Vagina (tissue), 2 donors: Measurements from ENCODE around the gene SNRNP25. TPM values are rescaled to one million over a fixed set of nuclear protein-coding genes. Genes with fewer than 3 reads are reported as not detected.

ENCODE experiments used
- DNase-seq, 2 donors: peaks; one replicate each; pipeline ENCODE4 v3.0.0-alpha.2; 2017; ENCODE audit errors: extremely low spot score in 2 of 2
- H3K27ac ChIP-seq: fragments of 200-600 bp; sonication (generic); one replicate; pipeline ENCODE4 v1.5.1; 2019
- H3K27me3 ChIP-seq: fragments of 200-600 bp; sonication (generic); one replicate; pipeline ENCODE4 v1.5.1; 2019
- H3K36me3 ChIP-seq, 2 donors: fragments of 200-600 bp; sonication (generic); one replicate each; pipeline ENCODE4 v1.5.1; 2017 to 2019
- H3K4me1 ChIP-seq: fragments of 200-600 bp; sonication (generic); one replicate; pipeline ENCODE4 v1.5.1; 2019
- H3K4me3 ChIP-seq, 2 donors: fragments of 200-600 bp; sonication (generic); 1 replicate in 1 of 2; 2 replicates in 1 of 2; pipeline ENCODE4 v1.5.1; 2016 to 2019
- H3K9me3 ChIP-seq: fragments of 200-600 bp; sonication (generic); one replicate; pipeline ENCODE4 v1.5.1; 2019
- CTCF ChIP-seq, 3 experiments: fragments of 450-650 bp in 2 of 3; fragments of 200-600 bp in 1 of 3; sonication (generic) in 1 of 3; IDR thresholded peaks; one replicate each; pipeline ENCODE4 v1.5.1; 2017 to 2019; ENCODE audit warnings: antibody characterized with exemption in 3 of 3, mild to moderate bottlenecking in 2 of 3, moderate library complexity in 2 of 3
- POLR2A ChIP-seq, 2 donors: fragments of 450-650 bp; IDR thresholded peaks; one replicate each; pipeline ENCODE4 v1.6.1; 2017; ENCODE audit warnings: antibody characterized with exemption in 2 of 2, mild to moderate bottlenecking in 2 of 2, moderate library complexity in 2 of 2
- POLR2AphosphoS5 ChIP-seq, 2 donors: sonication (generic); formaldehyde crosslinking; IDR thresholded peaks; one replicate each; pipeline ENCODE4 v1.9.0; 2017; ENCODE audit warnings: antibody characterized with exemption in 2 of 2, mild to moderate bottlenecking in 2 of 2, low read depth in 1 of 2; ENCODE audit not compliant: insufficient read depth in 1 of 2
- intact Hi-C: fragments of 100-400 bp; cut with DNase I; formaldehyde crosslinking; loops from one replicate; pipeline ENCODE4 v1.15.1; 2023
- total RNA-seq: library from RNA; depleted of rRNA; stranded (reverse); fragments of >200 nt; gene quantifications from one replicate; pipeline ENCODE4 v1.2.3, GENCODE V29; 2016

The SNRNP25 gene
- total RNA-seq, 1 donor from 2014 or later = 15.0 TPM

GRCh38 chr16:33877-34647, 19.6 kb upstream of the SNRNP25 start:
- intact Hi-C loops = no loop called here
- no peak for TF ChIP-seq CTCF (IDR thresholded peaks at IDR 0.05)
- no peak for TF ChIP-seq POLR2A (IDR thresholded peaks at IDR 0.05)
- TF ChIP-seq POLR2AphosphoS5 (IDR thresholded peaks at IDR 0.05; ENCODE audit: insufficient read depth in 1 of 2, low read depth in 1 of 2) = no peak
- Histone ChIP-seq H3K9me3 (no peaks in the 10 kb centered on the region), H3K4me1 (no peaks in the 10 kb centered on the region), H3K27ac (no peak overlapping the region), H3K4me3 (no peak overlapping the region), H3K27me3 (no peaks in the 10 kb centered on the region), H3K36me3 (no peaks in the 10 kb centered on the region)
- no peak for DNase-seq

- intact Hi-C loops = no loop called here
- Histone ChIP-seq H3K4me3 (no peak overlapping the region), H3K9me3 (no peaks in the 10 kb centered on the region), H3K27ac (no peak overlapping the region), H3K27me3 (no peaks in the 10 kb centered on the region), H3K4me1 (no peaks in the 10 kb centered on the region), H3K36me3 (no peaks in the 10 kb centered on the region)
- no peak for DNase-seq
- TF ChIP-seq POLR2A (IDR thresholded peaks at IDR 0.05) (no peak), POLR2AphosphoS5 (IDR thresholded peaks at IDR 0.05; ENCODE audit: insufficient read depth in 1 of 2, low read depth in 1 of 2) (no peak), CTCF (IDR thresholded peaks at IDR 0.05) (no peak)
These were observed 19.0 kb upstream of the SNRNP25 start for GRCh38 chr16:34648-34987.

GRCh38 chr16:35011-35677, 18.5 kb upstream of the SNRNP25 start:
- no peak for TF ChIP-seq CTCF (IDR thresholded peaks at IDR 0.05)
- TF ChIP-seq POLR2A (IDR thresholded peaks at IDR 0.05) = no peak
- TF ChIP-seq POLR2AphosphoS5 (IDR thresholded peaks at IDR 0.05; ENCODE audit: insufficient read depth in 1 of 2, low read depth in 1 of 2) = no peak
- Histone ChIP-seq H3K4me1 (no peaks in the 10 kb centered on the region), H3K36me3 (no peaks in the 10 kb centered on the region), H3K27ac (no peak overlapping the region), H3K27me3 (no peaks in the 10 kb centered on the region), H3K9me3 (no peaks in the 10 kb centered on the region), H3K4me3 (no peak overlapping the region)
- intact Hi-C loops = no loop called here
- DNase-seq = no peak

- Histone ChIP-seq H3K27ac (no peak overlapping the region), H3K27me3 (no peaks in the 10 kb centered on the region), H3K36me3 (no peaks in the 10 kb centered on the region), H3K4me1 (no peaks in the 10 kb centered on the region), H3K4me3 (no peak overlapping the region), H3K9me3 (no peaks in the 10 kb centered on the region)
- TF ChIP-seq CTCF (IDR thresholded peaks at IDR 0.05) = no peak
- no peak for TF ChIP-seq POLR2A (IDR thresholded peaks at IDR 0.05)
- no peak for TF ChIP-seq POLR2AphosphoS5 (IDR thresholded peaks at IDR 0.05; ENCODE audit: insufficient read depth in 1 of 2, low read depth in 1 of 2)
- intact Hi-C loops = no loop called here
- no peak for DNase-seq
These were observed 17.8 kb upstream of the SNRNP25 start for GRCh38 chr16:35678-36305.
